ENCODE results near the gene WSB1.

WSB1 gene

DNA sequence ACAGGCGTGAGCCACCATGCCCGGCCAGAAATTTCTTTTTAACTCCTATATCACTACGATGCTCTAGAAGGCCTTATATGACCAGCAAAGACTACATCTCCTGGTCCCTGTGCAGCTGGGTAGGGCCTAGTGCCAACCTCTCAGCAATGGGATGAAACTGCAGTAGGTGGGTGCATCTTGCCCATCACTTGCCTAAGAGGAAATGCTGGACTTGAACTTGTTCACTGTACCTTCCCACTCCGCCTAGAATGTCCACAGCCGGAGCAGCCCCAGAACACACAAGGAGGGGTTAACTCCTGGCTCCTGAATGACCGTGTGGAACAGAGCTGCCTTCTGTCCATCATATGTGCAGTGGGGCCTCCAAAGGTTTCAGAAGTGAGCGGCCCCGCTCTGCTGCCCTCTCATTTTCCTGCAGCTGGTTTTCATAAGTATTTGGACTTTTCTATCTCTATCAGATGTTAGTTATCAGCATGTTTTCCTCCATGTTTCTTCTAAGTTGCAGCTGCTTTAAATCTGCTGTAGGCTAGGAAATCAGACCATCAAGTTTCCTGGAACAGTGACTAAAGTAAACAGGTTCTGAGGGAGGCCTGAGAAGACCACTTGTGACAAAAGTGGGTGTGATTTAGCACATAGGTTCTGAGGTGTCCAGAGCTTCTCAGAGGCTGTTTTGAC, 52.5 kb downstream of the WSB1 start:
- Histone ChIP-seq H3K4me2 (ENCODE audit: low read depth, low read length, poor library complexity, severe bottlenecking) (no peak overlapping the region), H3K36me3 (ENCODE audit: insufficient read depth, low read length) (no peaks in the 10 kb centered on the region), H3K27me3 (ENCODE audit: insufficient read depth, low read length, poor library complexity, severe bottlenecking) (no peaks in the 10 kb centered on the region), H3K79me2 (ENCODE audit: insufficient read depth, low read length) (no peaks in the 10 kb centered on the region), H3K9me2 (replicated peaks; ENCODE audit: low read depth, low read length) (no peaks in the 10 kb centered on the region), H3F3A (ENCODE audit: low read depth) (no peaks in the 10 kb centered on the region), H2AFZ (ENCODE audit: low read length) (no peak overlapping the region), H3K4me1 (ENCODE audit: insufficient read depth, low read length, poor library complexity, severe bottlenecking) (peaks cover 9% of the 10 kb centered on the region), H4K20me1 (ENCODE audit: insufficient read depth, low read length, poor library complexity, severe bottlenecking) (no peaks in the 10 kb centered on the region), H3K4me3 (ENCODE audit: low read length, poor library complexity, severe bottlenecking) (no peak overlapping the region), H3K9me3 (ENCODE audit: insufficient read depth, low read depth, low read length) (no peaks in the 10 kb centered on the region), H3K9ac (ENCODE audit: low read depth, low read length, poor library complexity, severe bottlenecking) (no peak overlapping the region)
- no peak for TF ChIP-seq EZH2phosphoT487 (IDR thresholded peaks at IDR 0.05; ENCODE audit: borderline replicate concordance)
- TF ChIP-seq, protein P1, sequence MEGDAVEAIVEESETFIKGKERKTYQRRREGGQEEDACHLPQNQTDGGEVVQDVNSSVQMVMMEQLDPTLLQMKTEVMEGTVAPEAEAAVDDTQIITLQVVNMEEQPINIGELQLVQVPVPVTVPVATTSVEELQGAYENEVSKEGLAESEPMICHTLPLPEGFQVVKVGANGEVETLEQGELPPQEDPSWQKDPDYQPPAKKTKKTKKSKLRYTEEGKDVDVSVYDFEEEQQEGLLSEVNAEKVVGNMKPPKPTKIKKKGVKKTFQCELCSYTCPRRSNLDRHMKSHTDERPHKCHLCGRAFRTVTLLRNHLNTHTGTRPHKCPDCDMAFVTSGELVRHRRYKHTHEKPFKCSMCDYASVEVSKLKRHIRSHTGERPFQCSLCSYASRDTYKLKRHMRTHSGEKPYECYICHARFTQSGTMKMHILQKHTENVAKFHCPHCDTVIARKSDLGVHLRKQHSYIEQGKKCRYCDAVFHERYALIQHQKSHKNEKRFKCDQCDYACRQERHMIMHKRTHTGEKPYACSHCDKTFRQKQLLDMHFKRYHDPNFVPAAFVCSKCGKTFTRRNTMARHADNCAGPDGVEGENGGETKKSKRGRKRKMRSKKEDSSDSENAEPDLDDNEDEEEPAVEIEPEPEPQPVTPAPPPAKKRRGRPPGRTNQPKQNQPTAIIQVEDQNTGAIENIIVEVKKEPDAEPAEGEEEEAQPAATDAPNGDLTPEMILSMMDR (conservative IDR thresholded peaks at IDR 0.05; ENCODE audit: low read length) = no peak

DNA sequence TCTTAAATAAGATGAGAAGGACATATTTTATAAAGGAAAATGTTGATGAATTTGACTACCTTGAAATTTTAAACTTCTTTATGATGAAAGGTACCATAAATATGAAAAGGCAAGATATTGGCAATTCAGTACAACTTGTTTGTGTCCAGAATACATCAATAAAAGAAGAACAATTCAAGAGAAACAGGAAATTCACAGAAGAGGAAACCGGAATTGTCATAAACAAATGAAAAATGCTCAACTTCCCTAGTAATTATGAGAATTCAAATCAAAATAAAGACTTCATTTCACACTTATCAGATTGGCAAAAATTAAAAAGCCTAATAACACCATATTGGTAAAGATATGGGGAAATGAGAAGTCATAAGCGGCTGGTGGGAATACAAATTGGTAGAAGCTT, 54.3 kb downstream of the WSB1 start:
- H3K4me3 ChIP-seq (ENCODE audit: low read length, poor library complexity, severe bottlenecking) = no peak overlapping the region
- H4K20me1 ChIP-seq (ENCODE audit: insufficient read depth, low read length, poor library complexity, severe bottlenecking) = no peaks in the 10 kb centered on the region
- peaks cover 6% of the 10 kb centered on the region; the same call in 1 of the 2 replicates for H3K79me2 ChIP-seq (ENCODE audit: insufficient read depth, low read length)
- TF ChIP-seq, protein P1 (conservative IDR thresholded peaks at IDR 0.05; ENCODE audit: low read length) = no peak
- TF ChIP-seq EZH2phosphoT487 (IDR thresholded peaks at IDR 0.05; ENCODE audit: borderline replicate concordance) = no peak
- H2AFZ ChIP-seq (ENCODE audit: low read length) = no peak overlapping the region
- H3K36me3 ChIP-seq (ENCODE audit: insufficient read depth, low read length) = no peaks in the 10 kb centered on the region
- no peaks in the 10 kb centered on the region for H3K9me2 ChIP-seq (replicated peaks; ENCODE audit: low read depth, low read length)
- peaks cover 21% of the 10 kb centered on the region for H3K4me1 ChIP-seq (ENCODE audit: insufficient read depth, low read length, poor library complexity, severe bottlenecking)
- H3K9me3 ChIP-seq (ENCODE audit: insufficient read depth, low read depth, low read length) = no peaks in the 10 kb centered on the region
- H3K9ac ChIP-seq (ENCODE audit: low read depth, low read length, poor library complexity, severe bottlenecking) = no peak overlapping the region
- no peaks in the 10 kb centered on the region for H3F3A ChIP-seq (ENCODE audit: low read depth)
- H3K4me2 ChIP-seq (ENCODE audit: low read depth, low read length, poor library complexity, severe bottlenecking) = no peak overlapping the region
- no peaks in the 10 kb centered on the region for H3K27me3 ChIP-seq (ENCODE audit: insufficient read depth, low read length, poor library complexity, severe bottlenecking)

DNA sequence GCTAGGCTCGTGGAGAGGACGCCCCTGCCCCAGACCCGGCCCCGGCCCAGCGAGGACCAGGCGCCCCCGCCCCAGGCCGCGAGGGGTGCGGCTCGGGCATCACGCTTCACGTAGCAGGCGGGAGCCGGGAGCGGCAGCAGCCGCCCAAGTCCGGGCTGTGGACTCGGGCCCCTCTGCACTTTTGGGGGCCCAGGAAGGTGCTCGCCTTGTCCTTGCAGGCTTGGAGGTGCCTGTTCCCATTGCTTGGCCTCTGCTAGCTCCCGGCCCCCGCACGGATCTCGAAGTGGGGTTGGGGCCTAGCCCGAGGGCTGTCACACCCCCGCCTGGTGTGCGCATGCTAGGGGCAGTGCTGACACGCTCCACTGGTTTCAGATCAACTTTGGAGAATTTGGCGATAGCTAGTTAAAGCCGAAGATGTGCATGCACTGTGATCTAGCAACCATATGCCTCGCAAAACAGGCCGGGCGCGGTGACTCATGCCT, 55.7 kb downstream of the WSB1 start:
- no peaks in the 10 kb centered on the region for H3K9me3 ChIP-seq (ENCODE audit: insufficient read depth, low read depth, low read length)
- no peak overlapping the region for H3K4me3 ChIP-seq (ENCODE audit: low read length, poor library complexity, severe bottlenecking)
- H3F3A ChIP-seq (ENCODE audit: low read depth) = no peaks in the 10 kb centered on the region
- TF ChIP-seq, protein P1 (conservative IDR thresholded peaks at IDR 0.05; ENCODE audit: low read length) = no peak
- TF ChIP-seq EZH2phosphoT487 (IDR thresholded peaks at IDR 0.05; ENCODE audit: borderline replicate concordance) = no peak
- no peaks in the 10 kb centered on the region for H3K27me3 ChIP-seq (ENCODE audit: insufficient read depth, low read length, poor library complexity, severe bottlenecking)
- H3K4me1 ChIP-seq (ENCODE audit: insufficient read depth, low read length, poor library complexity, severe bottlenecking) = peaks cover 18% of the 10 kb centered on the region
- H3K9me2 ChIP-seq (replicated peaks; ENCODE audit: low read depth, low read length) = no peaks in the 10 kb centered on the region
- no peak overlapping the region for H3K9ac ChIP-seq (ENCODE audit: low read depth, low read length, poor library complexity, severe bottlenecking)
- peaks cover 8% of the 10 kb centered on the region; the same call in 1 of the 2 replicates for H3K79me2 ChIP-seq (ENCODE audit: insufficient read depth, low read length)
- H4K20me1 ChIP-seq (ENCODE audit: insufficient read depth, low read length, poor library complexity, severe bottlenecking) = no peaks in the 10 kb centered on the region
- no peaks in the 10 kb centered on the region for H3K36me3 ChIP-seq (ENCODE audit: insufficient read depth, low read length)
- H3K4me2 ChIP-seq (ENCODE audit: low read depth, low read length, poor library complexity, severe bottlenecking) = no peak overlapping the region
- no peak overlapping the region for H2AFZ ChIP-seq (ENCODE audit: low read length)
